ENCODE results near the gene ZNF75A.

DNA sequence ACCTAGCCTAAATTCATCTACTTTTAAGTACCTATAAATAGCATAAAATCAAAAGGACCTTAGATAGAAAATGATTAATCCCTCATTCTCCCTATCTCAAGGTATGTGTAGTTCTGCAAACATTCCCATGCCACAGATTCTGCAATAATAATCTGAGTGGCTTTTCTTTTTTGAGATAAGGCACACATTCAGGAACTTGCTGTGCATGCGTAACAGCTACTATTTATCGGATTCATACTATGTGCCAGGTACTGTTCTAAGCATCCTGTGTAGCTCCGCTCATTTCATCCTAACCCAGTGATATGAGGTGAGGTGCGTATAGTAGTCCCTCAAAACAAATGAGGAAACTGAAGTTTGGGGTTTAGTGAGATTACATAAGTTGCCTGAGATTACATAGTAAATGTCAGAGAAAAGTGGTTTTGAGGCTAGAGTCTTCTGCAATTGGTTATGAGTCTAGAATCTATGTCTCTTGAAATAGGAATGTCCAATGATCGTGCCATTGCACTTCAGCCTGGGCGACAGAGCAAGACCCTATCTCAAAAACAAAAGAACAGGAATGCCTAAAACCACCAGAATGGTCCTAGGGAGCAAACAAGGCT lies 24.0 kb upstream of the ZNF75A start:
- TF ChIP-seq, protein P1, sequence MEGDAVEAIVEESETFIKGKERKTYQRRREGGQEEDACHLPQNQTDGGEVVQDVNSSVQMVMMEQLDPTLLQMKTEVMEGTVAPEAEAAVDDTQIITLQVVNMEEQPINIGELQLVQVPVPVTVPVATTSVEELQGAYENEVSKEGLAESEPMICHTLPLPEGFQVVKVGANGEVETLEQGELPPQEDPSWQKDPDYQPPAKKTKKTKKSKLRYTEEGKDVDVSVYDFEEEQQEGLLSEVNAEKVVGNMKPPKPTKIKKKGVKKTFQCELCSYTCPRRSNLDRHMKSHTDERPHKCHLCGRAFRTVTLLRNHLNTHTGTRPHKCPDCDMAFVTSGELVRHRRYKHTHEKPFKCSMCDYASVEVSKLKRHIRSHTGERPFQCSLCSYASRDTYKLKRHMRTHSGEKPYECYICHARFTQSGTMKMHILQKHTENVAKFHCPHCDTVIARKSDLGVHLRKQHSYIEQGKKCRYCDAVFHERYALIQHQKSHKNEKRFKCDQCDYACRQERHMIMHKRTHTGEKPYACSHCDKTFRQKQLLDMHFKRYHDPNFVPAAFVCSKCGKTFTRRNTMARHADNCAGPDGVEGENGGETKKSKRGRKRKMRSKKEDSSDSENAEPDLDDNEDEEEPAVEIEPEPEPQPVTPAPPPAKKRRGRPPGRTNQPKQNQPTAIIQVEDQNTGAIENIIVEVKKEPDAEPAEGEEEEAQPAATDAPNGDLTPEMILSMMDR (IDR thresholded peaks at IDR 0.05), result no peak
- no peak for TF ChIP-seq POLR2AphosphoS5 (IDR thresholded peaks at IDR 0.05; ENCODE audit: low read depth, low read length)

Measured in Panc1 (cell line).